HG03159 (cell line): ENCODE results near the gene PTN.

ENCODE experiments used
- ATAC-seq: cut with Tn5 transposase; IDR thresholded peaks from one replicate; pipeline ENCODE4 v1.9.1; 2021; ENCODE audit warnings: mild to moderate bottlenecking, moderate library complexity; ENCODE audit not compliant: unreplicated experiment

PTN gene

GRCh38 chr7:137324796-137325696 lies 18.5 kb downstream of the PTN start:
- ATAC-seq, result no peak

- ATAC-seq, result no peak
These were observed 26.7 kb downstream of the PTN start for GRCh38 chr7:137316648-137317353.

- ATAC-seq, result no peak
These were observed 30.3 kb downstream of the PTN start for GRCh38 chr7:137313201-137313600.

GRCh38 chr7:137306748-137307147 lies 36.8 kb downstream of the PTN start:
- no peak for ATAC-seq

GRCh38 chr7:137305901-137306621 lies 37.5 kb downstream of the PTN start:
- no peak for ATAC-seq

- no peak for ATAC-seq
These were observed 38.8 kb downstream of the PTN start for GRCh38 chr7:137304624-137305235.

- no peak for ATAC-seq
These were observed 39.4 kb downstream of the PTN start for GRCh38 chr7:137304165-137304564.

- ATAC-seq, result no peak
These were observed 41.5 kb downstream of the PTN start for GRCh38 chr7:137302081-137302480.

GRCh38 chr7:137298464-137298794 lies 45.1 kb downstream of the PTN start:
- no peak for ATAC-seq

GRCh38 chr7:137297551-137298463 lies 45.7 kb downstream of the PTN start:
- ATAC-seq, result no peak

GRCh38 chr7:137296576-137296975 lies 47.0 kb downstream of the PTN start:
- no peak for ATAC-seq

GRCh38 chr7:137295739-137296324 lies 47.7 kb downstream of the PTN start:
- no peak for ATAC-seq

GRCh38 chr7:137289101-137289500 lies 54.4 kb downstream of the PTN start:
- ATAC-seq, result no peak

- no peak for ATAC-seq
These were observed 55.8 kb downstream of the PTN start for GRCh38 chr7:137287651-137288258.

- ATAC-seq, result no peak
These were observed 60.4 kb downstream of the PTN start for GRCh38 chr7:137283153-137283552.

GRCh38 chr7:137282043-137282442 lies 61.5 kb downstream of the PTN start:
- ATAC-seq, result no peak

GRCh38 chr7:137276189-137276588 lies 67.3 kb downstream of the PTN start:
- ATAC-seq, result no peak

GRCh38 chr7:137272249-137272648 lies 71.3 kb downstream of the PTN start:
- ATAC-seq, result no peak

- ATAC-seq, result no peak
These were observed 74.3 kb downstream of the PTN start for GRCh38 chr7:137269240-137269639.
